Stimulated activated CD8-positive, alpha-beta memory T cell treated with anti-CD3 and anti-CD28 coated beads, Interleukin-4, amount 100 ng/mL, for 24 hours (primary cell): Measurements from ENCODE around the gene ITGB1.

Experiments used
- DNase-seq: peaks from one replicate; pipeline ENCODE4 v3.0.0-alpha.2; 2020; ENCODE audit warnings: low read depth

Gene ITGB1

GRCh38 chr10:32955299-32955772, 2.7 kb downstream of the ITGB1 start:
- DNase-seq, result no peak

DNA sequence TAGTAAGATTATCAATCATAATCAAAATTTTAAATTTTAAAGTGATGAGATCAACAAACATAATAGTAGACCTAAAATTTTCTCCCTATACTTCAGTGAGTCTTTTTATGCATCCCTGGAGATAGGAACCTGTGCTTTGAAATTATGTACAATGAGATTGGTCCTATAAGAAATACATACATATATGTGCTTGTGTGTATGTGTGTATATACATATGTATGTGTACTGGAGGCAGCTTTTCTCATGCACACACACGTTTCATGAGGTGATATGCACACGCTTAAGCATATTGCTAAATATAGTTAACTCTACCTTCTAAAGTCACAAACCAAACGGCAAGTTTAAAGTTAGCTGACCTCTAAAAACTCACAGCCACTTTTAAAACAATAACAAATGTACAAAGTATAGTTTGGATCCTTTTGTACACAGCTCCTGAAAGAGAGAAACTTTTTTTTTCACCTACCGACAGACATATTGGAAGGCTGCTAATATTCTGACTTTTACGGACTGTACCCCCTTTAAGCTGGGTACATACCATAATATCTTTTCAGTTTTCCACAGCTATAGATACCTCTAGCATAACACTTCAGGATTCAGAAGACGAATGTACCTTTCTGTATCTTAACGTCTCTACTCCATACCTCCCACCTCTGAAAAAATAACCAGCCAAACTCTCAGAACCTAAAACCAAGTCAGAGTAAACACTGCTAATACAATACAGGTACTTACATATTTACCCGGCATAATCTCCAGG, 3.3 kb downstream of the ITGB1 start:
- no peak for DNase-seq

- no peak for DNase-seq
Observed at GRCh38 chr10:32954080-32954479, 4.0 kb downstream of the ITGB1 start.

DNA sequence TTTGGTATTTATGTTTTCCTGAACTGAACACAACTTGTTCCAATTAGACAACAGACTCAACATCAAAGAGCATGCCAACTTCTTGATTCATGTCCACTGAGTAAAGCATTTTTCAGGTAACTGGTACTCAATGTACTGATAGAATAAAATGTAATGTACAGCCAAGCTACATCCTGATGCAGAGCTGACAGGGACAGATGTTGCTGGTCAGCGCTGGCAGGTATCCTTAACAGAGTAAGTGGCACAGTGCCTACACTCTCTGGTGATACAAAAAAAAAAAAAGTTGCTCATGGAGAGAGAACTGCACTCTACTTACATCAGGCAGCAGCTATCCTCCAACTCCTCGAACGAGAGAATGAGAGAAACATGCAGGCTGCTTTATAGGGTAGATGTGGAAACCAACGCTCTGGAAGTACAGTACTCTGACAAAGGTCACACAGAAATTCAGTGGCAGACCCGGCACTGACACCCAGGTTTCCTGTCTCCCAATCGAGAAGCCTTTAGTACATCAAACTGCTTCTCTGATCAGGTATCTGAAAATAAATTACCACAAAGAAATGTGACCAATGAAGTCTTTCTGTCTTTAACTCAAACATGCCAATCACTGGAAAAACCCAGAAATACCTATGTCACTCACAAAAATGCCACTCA, 4.6 kb downstream of the ITGB1 start:
- no peak for DNase-seq

DNA sequence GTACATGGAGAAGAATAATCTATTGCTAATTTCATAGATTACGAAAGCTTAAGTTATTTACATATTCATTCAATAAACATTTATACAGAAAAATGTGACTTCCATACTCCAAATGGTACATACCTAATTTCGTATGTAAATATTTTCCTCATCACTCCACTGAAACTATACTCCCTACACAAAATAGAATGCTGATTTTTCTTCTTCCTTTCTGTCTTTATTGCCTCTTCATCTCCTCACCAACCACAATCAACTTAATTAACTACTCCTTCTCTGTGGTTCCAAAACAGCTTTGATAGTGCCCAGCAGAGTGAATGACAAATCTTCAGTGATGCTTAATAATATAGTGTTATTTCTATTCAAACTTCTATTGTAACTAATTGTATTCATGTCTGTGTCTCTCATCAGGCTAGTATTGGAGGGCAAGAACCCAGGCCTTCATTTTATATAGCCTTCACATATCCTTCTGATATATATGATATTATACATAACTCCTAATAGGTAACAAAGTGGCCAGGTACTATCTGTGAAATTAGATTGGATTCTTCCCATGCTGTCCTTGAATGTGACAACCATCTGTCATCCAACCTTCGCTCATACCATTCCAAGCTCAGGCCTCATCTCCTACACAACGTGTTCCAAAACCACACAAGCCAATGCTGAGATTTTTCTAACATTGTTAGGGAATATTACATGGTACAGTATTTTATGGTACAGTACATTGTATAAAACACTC, 5.3 kb downstream of the ITGB1 start:
- no peak for DNase-seq

DNA sequence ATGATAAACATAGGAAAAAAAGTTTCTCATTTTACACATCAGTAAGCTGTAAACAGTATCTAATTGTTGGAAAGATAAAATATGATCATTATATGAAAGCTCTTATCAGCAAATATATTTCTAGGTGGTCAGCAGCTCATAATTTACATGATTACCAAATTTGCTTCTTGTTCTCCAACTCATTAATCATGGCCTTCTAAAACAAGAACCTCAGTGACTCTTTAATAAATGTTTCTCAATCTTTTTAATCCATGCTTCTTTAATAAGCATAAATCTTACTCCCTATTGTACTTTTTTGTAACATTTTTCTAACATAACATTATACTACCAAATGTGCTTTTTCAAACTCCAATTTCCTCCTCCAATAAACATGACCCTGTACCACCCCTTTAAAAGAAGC, 5.9 kb downstream of the ITGB1 start:
- no peak for DNase-seq

- DNase-seq, result no peak
Observed at GRCh38 chr10:32951111-32951510, 6.9 kb downstream of the ITGB1 start.

DNA sequence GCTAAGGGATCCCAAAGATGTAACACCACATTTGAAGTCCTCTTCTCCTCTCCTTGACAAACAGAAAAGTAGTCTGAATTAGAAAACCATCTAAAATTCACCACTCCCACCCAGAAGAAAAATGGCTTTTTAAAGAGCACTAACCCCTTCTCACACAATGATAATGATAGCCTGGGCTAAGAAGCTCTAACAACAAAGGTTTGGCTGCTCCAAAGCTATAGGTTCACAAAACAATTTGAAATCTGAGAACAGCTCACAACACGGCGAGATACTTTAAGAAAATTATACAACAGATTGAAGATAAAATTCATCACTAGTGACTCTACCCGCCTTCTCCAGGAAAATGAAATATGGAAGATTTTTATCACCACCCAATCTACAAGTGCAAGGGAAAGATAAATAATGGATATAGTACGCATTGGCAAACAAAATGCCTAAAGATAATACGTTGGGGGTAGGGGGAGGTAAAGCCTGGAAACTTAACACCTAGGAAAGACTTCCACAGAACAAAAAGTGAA, 7.4 kb downstream of the ITGB1 start:
- no peak for DNase-seq

DNA sequence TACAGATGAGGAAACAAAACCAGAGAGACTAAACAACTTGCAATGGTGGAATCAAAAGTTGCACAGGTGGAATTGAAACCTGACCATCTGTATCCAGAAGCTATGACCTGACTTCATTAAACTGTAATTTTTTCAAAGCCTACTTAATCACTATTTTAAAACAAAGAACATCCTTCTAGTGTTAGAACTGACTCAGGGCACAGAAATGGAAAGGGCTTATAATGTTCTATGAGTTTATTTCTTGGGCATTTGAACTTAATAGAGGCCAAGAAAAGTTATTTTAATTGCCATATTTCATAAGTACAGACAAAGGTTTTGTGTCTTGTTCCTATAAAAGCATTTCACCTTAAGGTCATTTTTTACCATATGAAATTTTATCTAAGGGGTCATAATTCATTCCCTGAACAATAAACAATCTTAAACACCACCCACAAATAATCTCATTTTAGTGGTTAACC, 8.8 kb downstream of the ITGB1 start:
- no peak for DNase-seq

DNA sequence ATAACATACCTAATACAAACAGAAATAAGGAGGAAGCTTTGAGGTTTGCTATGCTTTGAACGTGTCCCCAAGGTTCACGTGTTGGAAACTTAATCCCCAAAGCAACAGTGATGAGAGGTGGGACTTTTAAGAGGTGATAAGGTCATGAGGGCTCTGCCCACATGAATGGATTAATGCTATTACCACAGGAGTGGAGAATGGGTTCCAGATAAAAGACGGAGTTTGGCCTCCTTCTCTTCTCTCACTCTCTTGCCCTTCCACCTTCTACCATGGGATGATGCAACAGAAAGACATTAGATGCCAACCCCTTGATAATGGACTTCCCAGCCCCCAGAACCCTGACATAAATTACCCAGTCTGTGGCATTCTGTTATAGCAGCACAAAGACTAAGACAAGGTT, 9.6 kb downstream of the ITGB1 start:
- DNase-seq, result no peak

DNA sequence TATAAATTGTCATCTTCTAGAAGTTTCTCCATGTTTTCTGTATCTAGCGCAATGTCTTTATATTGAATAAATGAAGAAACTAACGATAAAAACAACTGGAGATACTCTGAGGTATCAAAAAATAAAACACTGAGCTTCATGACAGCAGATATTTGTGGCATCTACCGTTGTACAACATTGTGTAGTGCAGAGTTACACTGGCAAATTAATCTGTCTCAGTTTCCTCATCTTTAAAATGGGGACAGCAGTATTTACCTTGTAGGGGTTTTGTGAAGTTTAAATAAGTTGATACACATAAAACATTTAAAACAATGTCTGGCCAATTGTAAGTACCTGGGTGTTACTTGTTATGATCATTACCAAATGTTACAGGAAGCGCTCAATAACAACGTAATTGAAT, 10.4 kb downstream of the ITGB1 start:
- no peak for DNase-seq

DNA sequence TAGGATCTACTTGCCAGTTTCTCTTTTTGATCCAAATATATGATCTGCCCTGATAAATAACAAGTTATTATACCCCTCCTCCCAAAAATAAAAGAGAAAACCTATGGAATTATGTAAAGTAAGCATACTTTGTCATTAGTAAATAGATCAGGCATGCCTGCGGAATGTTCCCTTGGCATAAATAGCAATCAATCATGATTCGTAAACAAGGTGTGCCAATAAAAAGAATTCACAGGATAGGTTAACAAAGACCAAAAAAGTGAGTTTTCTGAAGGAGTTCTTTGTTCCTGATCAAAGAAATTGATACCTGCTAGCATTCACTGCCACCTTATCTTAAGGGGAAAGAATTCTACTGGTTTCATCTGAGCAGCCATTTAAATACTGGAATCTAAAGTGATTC, 11.9 kb downstream of the ITGB1 start:
- no peak for DNase-seq

DNA sequence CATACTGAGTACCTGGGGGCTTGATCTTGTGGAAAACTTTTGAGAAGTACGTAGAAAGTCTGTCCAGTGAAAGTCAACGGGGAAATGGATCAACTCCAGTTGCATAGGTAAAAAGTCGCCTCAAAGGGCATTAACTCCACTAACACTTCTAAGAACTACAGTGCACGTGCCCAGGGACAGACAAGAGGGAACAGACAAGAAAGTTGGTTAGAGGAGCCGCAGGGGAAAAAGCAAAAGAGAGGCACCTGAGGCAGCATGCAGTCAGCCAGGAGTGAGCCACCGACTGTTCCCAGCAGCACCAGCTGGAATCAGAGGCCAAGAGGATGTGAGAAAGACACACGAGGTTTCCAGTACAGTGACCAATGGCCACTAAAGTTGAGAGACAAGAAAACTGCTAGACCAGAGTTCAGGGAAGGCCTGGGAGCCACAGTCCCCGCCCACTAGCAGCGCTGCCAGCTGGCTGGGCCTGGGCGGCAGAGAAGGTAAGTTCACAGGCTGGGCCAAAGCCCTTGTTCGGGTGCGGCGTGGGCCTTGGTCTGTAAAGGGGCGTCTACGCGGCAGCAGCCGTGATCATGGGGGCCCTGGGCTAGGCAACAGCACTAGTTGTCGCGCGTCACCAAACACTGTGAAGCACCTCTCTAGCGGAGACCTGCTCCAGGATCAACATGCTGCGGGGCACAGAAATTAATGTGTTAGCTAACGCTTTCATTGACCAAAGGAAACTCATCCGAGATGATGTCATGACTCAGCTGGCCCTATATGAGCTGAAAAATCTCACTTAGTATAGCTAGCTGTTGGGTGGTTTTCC, 14.0 kb downstream of the ITGB1 start:
- no peak for DNase-seq

GRCh38 chr10:32943395-32943794, 14.6 kb downstream of the ITGB1 start:
- no peak for DNase-seq

GRCh38 chr10:32942081-32942480, 15.9 kb downstream of the ITGB1 start:
- DNase-seq, result no peak

DNA sequence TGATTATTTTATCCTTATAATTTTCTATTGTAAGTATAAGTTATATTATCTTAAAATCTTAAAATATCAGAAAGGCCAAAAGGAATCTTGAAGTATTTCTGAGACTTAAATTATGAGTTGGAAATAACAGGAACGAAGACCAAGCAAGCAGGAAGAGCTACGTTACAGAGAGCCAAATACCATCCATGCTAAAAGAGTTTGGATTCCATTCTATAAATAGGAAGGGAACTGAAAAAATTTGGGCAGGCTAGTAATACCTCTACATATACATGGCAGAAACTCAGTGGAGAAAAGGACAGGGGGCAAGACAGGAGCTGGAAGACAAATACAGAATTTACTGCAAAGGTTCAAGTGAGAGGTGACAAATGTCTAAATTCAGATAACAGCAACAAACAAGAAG, 16.7 kb downstream of the ITGB1 start:
- no peak for DNase-seq

DNA sequence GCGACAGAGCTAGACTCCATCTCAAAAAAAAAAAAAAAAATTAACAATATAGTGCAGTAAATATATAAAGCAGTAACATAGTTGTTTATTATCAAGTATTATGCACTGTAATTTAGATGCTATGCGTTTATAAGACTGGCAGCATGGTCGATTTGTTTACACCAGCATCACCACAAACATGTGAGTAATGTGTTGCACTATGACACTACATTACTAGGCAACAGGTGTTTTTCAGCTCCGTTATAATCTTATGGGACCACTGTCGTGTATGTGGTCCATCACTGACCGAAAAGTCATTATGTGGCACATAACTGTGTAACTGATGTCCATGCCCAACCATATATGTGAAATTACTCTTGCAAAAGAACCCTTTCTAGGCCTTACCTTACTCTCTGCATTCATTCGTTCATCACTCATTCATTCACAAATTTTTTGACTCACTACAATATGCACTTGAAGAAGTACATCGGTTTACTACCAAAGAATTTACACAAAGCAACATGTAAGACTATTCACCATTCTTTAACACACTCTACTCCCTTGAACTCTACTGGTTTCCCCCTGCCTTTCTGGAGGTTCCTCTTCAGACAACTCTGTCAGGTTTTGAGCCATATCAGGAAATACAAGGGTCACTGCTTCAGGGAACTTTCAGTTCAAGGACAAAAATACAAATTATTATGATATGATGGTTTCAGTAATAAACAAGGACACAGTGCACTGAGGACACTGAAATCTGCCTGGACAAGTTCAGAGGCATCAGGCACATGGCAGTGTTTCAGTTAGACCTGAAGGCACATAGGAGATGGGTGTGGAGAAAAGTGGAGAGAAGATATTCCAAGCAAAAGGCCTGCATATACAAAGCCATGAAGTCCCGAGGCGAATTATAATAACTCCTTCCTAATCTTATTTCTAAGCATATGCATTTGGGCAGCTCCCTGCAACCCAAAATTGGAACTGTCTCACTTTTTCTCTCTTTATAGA, 17.4 kb downstream of the ITGB1 start:
- no peak for DNase-seq

DNA sequence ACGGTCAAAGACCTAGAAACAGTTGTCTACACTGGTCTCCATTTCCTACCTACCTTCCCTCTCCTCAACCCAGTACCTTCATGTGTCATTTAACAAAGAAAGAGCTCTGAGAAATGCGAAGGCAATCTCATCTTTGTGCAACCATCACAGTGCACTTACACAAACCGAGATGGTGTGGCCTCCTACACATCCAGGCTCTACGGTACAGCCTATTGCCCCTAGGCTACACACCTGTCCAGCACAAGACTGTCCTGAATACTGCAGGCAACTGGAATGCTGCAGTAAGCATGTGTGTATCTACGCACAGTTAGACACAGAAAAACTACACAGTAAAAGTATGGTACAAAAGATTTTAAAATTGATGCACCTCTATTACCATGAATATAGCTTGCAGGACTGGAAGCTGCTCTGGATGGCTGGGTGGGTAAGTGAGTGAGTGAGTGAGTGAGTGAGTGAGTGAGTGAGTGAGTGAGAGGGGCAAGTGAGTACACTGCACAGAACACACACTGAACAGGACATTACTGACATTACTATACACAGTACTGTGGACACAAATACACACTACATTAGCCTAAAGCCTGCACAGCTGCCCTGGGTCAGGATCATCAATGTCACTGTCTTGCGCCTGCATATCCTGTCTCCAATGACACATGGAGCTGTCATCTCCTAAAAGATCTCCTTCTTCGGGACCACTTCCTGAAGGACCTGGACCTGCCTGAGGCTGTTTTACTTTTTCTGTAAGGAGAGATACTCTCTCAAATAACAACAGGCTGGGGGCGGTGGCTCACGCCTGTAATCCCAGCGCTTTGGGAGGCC, 18.5 kb downstream of the ITGB1 start:
- no peak for DNase-seq

DNA sequence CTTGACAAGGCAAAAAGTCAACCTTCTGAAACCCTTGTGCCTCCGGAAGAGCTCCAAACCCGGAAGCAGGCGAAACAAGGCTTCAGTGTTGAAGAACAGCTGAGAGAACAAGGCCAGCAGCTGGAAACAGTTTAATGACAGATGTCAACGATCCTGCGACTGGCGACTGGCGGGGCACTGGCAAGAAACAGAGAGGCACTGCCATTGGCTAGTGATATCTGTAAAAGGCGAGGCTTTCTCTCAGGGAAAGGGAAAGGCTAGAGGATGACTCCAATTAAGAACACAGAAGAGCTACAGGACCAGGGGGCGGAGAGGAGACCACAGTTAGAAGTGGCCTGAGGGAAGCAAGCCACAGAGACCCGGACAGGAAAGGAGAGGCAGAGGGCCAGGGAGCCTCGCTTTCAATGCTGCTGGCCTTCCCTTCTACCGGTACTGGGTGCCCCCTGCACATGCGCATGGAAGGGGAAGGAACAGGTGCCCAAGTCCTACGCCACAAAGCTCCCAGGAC, 19.4 kb downstream of the ITGB1 start:
- no peak for DNase-seq
